Kidney (tissue), 14 donors: ENCODE measurements around the gene KAT8. TPM values are rescaled to one million over a fixed set of nuclear protein-coding genes. Genes with fewer than 3 reads are reported as not detected.

Experiments used
- DNase-seq, 5 donors: peaks; one replicate each; pipeline ENCODE4 v3.0.0-alpha.2; 2013 to 2020
- FAIRE-seq: peaks from 2 replicates; lab custom pipeline; 2012; peaks lifted over from hg19 to GRCh38; lab: Jason Lieb, UNC
- H3K27ac ChIP-seq, 2 donors: one replicate each; pipeline ENCODE4 v1.7.0; 2013; ENCODE audit warnings: low read depth in 2 of 2, low read length in 2 of 2, inconsistent platforms in 1 of 2
- H3K27me3 ChIP-seq: one replicate; pipeline ENCODE4 v1.7.1; 2013; ENCODE audit warnings: low read length, inconsistent platforms; ENCODE audit not compliant: control insufficient read depth, insufficient read depth
- H3K36me3 ChIP-seq, 3 donors: one replicate each; pipeline versions ENCODE4 v1.7.0 to v1.7.1; 2013; ENCODE audit warnings: low read length in 3 of 3, control low read depth in 1 of 3, inconsistent platforms in 1 of 3; ENCODE audit not compliant: insufficient read depth in 3 of 3, control insufficient read depth in 2 of 3
- H3K4me1 ChIP-seq, 3 donors: one replicate each; pipeline versions ENCODE4 v1.7.0 to v1.7.1; 2013; ENCODE audit warnings: low read length in 3 of 3, inconsistent platforms in 1 of 3, low read depth in 1 of 3; ENCODE audit not compliant: control insufficient read depth in 2 of 3, insufficient read depth in 2 of 3
- H3K4me3 ChIP-seq, 3 donors: one replicate each; pipeline versions ENCODE4 v1.7.0 to v1.8.1; 2013; ENCODE audit warnings: low read length in 3 of 3, control low read depth in 1 of 3, inconsistent platforms in 1 of 3
- H3K9ac ChIP-seq, 3 donors: one replicate each; pipeline versions ENCODE4 v1.7.0 to v1.7.1; 2013; ENCODE audit warnings: low read length in 3 of 3, control low read depth in 1 of 3, inconsistent platforms in 1 of 3
- H3K9me3 ChIP-seq, 3 donors: one replicate each; pipeline versions ENCODE4 v1.7.0 to v1.7.1; 2013; ENCODE audit warnings: low read length in 3 of 3, control low read depth in 1 of 3, inconsistent platforms in 1 of 3; ENCODE audit not compliant: control insufficient read depth in 2 of 3, insufficient read depth in 1 of 3
- CTCF ChIP-seq: IDR thresholded peaks from 3 replicates; pipeline ENCODE4 v1.5.1; 2012; ENCODE audit warnings: mild to moderate bottlenecking, moderate library complexity, borderline replicate concordance; ENCODE audit not compliant: insufficient read depth; ENCODE audit errors: extremely low read depth
- intact Hi-C: fragments of 100-400 bp; cut with DNase I; formaldehyde crosslinking; loops from one replicate; pipeline ENCODE4 v1.11.1; 2022
- polyA plus RNA-seq: library from polyadenylated mRNA; stranded (reverse); fragments of 350-450 nt; fragmentation: Illumina TruSeq; extraction: RNeasy Lipid Tissue Mini Kit (QIAGEN cat#74804); gene quantifications from one replicate; pipeline ENCODE4 v1.2.3, GENCODE V29; 2014; ENCODE audit warnings: low read depth, low replicate concordance; ENCODE audit not compliant: insufficient read depth
- total RNA-seq: library from RNA; stranded (reverse); fragmentation: NEBNext Ultra II Directional; extraction: Animal tissue kit (Norgen Biotek cat#: 25700); gene quantifications from one replicate; pipeline ENCODE4 v1.2.1, GENCODE V29; 2021
- donor health status: control.
- donor health status: control.
- donor health status: control.
- donor health status: control.
- donor health status: control.
- donor health status: DM: yes; HTN: yes; CAD: no.
- donor health status: Normal renal cell carcinoma (clear cell type).

The KAT8 gene
- total and polyA plus RNA-seq, 2 donors from 2014 or later: 40.9 to 83.8 TPM

- Histone ChIP-seq H3K36me3 (peaks cover 0 to 9% (median 0%) of the 10 kb centered on the region in 3 donors), H3K4me1 (peaks cover 0 to 15% (median 0%) of the 10 kb centered on the region in 3 donors), H3K27ac (peak overlapping the region; percentile 28 to 57), H3K4me3 (peak overlapping the region in 1 of 3 donors; percentile 32), H3K9me3 (no peaks in the 10 kb centered on the region), H3K9ac (no peak overlapping the region), H3K27me3 (no peaks in the 10 kb centered on the region)
- FAIRE-seq (no peak), DNase-seq (peak; percentile 56 to 93 (median 82))
- peak; percentile 77 for TF ChIP-seq CTCF
- intact Hi-C loops: no loop called here
These were observed 11.7 kb upstream of the KAT8 start for GRCh38 chr16:31105677-31106213.

- Histone ChIP-seq H3K27me3 (no peaks in the 10 kb centered on the region), H3K9ac (no peak overlapping the region), H3K27ac (no peak overlapping the region), H3K4me1 (peaks cover 0 to 15% (median 0%) of the 10 kb centered on the region in 3 donors), H3K9me3 (no peaks in the 10 kb centered on the region), H3K36me3 (peaks cover 0 to 12% (median 8%) of the 10 kb centered on the region in 3 donors), H3K4me3 (no peak overlapping the region)
- no peak for DNase-seq
- no peak for FAIRE-seq
- TF ChIP-seq CTCF: no peak
- intact Hi-C loops: no loop called here
These were observed 10.7 kb upstream of the KAT8 start for GRCh38 chr16:31106509-31107464.

- Histone ChIP-seq H3K9ac (no peak overlapping the region), H3K27me3 (no peaks in the 10 kb centered on the region), H3K4me1 (peaks cover 0 to 15% (median 0%) of the 10 kb centered on the region in 3 donors), H3K4me3 (no peak overlapping the region), H3K27ac (no peak overlapping the region), H3K36me3 (peaks cover 0 to 16% (median 8%) of the 10 kb centered on the region in 3 donors), H3K9me3 (no peaks in the 10 kb centered on the region)
- intact Hi-C loops: no loop called here
- DNase-seq: no peak
- FAIRE-seq: no peak
- no peak for TF ChIP-seq CTCF
These were observed 10.0 kb upstream of the KAT8 start for GRCh38 chr16:31107465-31107867.
